ENCODE data around the gene KCNN2.

KCNN2 gene

DNA sequence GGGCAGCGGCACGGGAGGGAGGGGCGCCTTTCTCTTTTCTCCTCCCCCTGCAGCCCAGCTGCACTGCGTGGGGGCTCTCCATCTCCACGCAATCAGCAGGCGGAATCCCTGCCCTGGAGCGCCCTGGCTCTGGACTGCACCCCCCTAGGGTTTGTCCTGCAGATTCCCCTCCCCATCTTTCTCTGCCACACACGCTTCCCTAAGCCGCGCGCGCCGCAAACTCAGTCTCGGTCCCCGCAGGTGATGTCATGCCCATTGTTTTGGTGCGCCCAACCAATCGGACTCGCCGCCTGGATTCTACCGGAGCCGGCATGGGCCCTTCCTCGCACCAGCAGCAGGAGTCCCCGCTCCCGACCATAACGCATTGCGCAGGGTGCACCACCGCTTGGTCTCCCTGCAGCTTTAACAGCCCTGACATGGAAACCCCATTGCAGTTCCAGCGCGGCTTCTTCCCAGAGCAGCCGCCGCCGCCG is at the start of gene KCNN2:
Gene KCNN2, plus strand, starts transcription at position 347 of the 473 bp plus-strand sequence. Its CDS starts 70 bp downstream, at position 417.
- no peak for DNase-seq (ENCODE audit: low read depth)

DNA sequence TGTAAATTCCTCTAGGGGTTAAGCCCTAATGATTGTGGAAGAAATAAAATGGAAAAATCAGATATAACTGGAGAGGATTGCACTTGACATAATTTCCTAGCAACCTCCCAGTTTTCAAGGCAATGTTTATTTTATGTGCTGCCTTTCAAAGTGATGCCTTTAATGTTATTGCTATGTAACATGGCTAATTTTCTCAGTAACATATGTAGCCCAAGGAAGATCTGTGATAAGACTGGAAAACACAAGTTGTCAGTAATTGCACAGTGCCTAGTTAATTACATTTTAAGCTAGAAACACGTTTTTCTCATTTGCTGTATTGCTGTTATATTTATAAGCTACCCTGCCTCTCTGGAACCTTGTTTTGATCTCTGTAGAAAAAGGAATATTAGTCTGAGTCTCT is 49.2 kb upstream of the KCNN2 start:
- DNase-seq (ENCODE audit: low read depth): no peak

DNA sequence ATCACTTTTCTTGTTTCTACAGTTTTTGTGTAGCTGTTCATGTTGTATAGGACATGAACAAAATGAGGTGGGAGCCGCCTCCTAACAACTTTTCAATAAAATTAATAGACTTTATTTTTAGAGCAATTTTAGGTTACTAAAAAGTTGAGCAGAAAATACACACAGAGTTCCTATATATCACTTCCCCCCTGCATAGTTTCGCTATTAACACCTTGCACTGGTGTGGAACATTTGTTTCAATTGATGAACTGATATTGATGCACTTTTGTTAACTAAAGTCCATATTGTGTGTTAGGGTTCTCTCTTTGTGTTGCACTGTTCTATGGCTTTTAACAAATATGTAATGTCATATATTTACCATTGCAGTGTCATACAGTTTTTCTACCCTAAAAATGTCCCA is 47.8 kb upstream of the KCNN2 start:
- no peak for DNase-seq (ENCODE audit: low read depth)

DNA sequence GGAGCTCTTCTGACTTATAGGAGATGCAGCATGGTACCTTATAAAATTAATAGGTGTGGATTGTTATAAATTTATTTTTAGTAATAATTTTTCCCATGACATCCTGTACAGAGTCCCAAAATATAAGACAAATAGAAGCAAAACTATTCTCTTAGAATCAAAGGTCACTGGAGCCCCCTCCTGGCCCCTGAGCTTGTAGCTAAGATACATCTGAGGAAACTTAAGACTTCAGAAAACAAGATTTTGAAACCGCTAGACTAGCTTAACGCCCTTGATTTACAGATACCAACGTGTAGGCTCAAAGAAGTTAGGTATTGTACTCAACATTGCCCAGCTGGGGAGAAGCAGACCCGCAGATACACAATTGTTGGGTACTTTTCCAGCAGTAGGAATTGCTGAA is 45.7 kb upstream of the KCNN2 start:
- DNase-seq (ENCODE audit: low read depth): no peak

DNA sequence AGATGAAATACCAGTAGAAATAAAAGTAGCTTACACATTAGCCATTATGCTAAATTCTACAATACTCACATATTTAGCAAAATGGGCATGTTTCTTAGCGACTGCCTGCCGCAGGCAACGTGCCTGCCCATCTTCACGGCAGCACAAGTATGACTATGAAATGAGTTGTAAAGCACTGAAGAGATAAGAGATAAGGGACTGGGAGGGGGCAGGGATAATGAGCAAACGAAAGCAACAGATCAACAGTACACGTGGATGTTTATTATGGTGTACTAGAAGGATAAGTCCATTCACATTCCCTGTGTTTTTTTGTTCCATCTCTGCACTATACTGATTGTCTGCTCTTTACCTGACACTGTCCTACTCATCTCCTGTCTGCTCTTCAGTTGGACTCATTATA is 44.1 kb upstream of the KCNN2 start:
- no peak for DNase-seq (ENCODE audit: low read depth)

DNA sequence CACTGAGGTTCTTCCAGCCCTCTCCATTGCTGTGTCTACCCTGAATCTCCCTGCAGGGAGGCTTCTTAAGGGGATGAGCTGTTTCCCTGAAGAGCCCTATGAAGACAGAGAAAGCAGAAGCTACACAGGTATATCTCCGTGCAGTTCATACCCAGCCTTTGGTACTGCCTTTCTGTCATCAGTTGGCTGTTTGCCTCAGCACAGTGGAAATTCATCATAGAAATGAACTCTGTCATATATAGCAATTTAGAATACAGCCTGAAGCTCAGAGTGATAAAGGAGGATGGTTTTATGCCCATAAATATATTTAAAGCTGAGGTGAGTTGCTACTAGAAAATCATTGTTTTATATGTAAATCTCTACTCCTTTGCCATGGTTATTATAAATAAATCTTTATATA is 42.6 kb upstream of the KCNN2 start:
- no peak for DNase-seq (ENCODE audit: low read depth)

DNA sequence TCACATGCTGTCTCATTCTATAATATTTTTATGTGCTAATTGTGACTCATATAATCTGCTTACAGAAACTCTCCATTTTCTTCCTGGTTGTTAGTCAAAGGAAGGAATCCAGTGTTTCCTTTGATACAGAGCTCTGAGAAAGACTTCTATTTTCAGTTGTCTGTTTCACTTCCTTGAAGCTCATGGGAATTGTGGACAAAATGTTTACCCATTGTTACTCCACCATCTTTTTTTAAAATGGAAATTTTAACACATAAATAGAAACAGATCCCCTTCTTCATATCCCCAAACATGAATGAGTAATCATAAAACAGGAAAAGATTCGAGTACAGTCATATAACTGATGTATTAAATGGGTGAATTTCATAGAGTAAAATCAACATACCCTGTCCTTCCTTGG is 42.0 kb upstream of the KCNN2 start:
- DNase-seq (ENCODE audit: low read depth): no peak

DNA sequence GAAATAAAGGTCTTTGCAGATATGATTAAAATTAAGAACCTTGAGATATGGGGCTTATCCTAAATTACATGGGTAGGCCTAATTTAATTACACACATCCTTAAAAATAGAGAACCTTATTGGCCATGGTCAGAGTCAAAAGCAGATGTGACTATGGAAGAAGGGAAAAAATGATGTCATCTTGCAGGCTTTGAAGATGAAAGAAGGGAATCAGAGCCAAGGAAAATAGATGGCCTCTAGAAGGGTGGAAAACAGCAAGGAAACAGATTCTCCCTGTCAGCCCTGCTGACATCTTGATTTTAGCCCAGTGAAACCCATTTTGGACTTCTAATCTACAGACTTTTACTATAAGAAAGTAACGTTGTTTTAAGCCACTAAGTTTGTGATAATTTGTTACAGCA is 37.6 kb upstream of the KCNN2 start:
- DNase-seq (ENCODE audit: low read depth): no peak

DNA sequence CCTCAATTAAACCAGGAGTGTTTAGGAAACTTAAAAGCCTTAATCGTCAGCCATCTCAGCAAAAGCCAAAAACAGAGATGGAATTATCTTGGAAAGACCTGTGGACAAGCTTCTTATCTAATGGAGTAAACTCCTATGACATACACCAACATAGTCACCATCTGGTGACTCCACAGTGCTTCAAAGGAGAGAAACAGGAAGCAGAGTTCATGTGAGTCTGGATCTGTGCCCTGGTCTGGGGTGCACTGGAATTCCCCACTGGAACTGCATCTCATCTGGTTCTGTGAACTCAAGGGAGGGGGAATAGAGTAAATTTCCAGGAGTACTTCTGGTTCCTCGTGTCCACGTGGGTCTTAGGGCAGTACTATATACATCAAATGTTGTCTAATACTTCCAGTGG is 36.3 kb upstream of the KCNN2 start:
- no peak for DNase-seq (ENCODE audit: low read depth)

DNA sequence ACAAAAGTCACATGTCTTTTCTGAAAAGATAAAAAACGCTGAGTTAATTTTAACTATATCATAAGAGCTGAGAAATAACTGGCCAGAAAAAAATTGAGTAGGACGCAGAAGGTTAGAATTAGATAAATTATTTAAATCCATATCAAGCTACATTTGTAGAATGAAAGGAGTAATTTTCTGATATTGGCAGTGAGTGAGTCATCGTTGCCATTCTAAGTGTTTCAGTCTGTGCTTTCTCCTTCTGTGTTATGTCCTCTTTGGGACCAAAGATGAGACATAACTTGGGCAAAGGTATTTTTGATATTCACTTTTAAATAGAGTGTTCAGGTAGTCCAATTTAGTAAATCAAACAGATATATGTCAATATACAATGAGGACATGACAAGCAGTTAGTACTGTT is 34.4 kb upstream of the KCNN2 start:
- no peak for DNase-seq (ENCODE audit: low read depth)

DNA sequence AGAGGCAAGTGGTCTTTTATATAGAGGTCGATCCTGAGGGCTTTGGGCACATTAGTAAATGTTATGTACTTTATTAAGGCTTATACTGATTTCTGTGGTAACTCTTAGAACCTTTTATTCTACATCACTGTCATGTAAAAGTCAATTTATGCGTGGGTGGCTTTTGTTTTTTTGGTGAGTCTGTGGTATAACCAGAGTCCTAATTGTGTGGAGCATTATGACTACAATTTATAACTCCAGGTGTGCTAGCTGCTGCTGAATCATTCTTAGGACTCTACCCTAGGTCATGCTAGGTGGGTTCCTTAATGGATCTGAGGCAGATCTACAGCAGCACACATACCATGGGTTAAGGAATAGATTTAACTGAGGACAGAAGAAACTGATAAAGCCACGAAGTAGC is 33.9 kb upstream of the KCNN2 start:
- no peak for DNase-seq (ENCODE audit: low read depth)

DNA sequence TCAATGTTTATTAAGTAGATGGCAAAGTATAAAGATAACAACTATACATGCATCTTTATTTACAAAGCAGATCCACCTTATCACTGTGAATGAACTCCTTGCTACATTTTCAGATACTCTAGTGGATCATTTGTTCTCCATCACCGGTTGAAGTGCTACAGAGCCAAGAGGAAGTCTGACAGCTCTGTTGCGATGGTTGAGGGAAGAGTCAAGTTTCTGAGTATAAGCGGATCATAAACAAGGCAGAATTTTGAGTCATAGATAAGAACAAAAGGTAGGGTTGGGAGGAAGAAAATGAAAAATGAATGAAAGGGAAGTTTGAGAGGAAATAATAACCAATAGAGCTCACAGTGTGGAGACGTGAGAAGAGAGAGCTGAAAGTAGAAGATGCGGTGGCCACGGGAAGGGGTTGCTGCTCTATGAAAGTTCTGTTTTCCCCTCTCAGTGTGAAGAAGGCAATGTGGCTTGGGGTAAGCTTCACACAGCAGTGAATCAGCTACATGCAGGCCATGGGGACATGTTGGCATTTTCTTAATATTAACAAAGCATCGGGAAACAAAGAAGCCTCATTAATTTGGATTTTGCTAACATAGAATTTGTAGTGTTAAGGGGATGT is 30.8 kb upstream of the KCNN2 start:
- no peak for DNase-seq (ENCODE audit: low read depth)

DNA sequence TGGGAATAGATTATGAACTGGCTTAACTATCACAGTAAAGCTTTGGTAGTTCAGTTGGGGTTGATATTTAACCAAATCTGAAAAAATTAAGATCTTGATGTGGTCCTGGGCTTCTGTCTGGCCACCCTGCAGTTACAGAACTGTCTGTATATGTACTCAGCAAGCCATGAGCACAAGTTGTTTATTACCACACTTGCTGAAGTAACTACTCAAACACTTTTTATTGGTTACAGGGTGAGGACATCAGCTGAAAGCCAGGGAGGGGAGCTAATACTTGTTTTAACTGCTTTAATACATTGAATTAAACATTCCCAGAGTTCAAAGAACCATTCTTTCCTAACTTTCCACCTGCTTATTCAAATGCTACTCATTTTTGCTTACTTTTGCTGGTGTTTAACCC is 29.4 kb upstream of the KCNN2 start:
- no peak for DNase-seq (ENCODE audit: low read depth)

DNA sequence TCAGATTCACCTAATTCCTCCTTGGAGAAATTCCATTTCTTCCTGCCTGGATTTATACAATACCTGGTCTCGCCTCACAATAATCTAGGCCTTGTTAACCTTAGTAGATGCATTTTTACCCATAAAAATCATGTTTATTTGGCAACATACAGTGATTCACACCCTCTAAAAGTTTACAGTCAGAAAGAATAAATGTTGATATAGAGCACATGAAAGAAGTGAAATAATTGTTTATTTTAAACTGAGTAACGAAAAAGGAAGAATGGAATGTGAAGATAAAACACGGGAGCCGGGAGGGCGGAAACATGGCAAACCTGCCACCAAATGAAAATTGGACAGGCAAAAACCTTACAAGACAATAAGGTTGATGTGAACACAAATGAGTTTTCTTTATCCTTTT is 28.9 kb upstream of the KCNN2 start:
- no peak for DNase-seq (ENCODE audit: low read depth)

DNA sequence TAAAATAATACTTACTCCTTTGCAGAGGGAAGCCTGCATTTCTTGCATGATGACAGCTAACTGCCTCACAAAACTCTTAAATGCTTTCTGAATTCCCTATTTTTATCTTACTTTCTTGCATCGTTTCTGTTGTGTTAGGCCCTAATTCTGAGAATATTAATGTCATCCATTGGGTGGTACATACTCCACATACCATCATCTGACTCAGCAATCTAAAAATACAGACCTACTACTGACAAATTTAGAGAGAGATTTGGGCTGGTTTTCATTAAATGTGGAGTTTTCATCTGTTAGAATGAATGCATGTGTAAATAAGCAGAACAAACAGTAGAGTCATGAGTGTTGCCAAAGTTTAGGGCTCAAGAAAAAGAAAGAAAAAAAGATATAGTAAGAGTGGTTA is 26.5 kb upstream of the KCNN2 start:
- no peak for DNase-seq (ENCODE audit: low read depth)

DNA sequence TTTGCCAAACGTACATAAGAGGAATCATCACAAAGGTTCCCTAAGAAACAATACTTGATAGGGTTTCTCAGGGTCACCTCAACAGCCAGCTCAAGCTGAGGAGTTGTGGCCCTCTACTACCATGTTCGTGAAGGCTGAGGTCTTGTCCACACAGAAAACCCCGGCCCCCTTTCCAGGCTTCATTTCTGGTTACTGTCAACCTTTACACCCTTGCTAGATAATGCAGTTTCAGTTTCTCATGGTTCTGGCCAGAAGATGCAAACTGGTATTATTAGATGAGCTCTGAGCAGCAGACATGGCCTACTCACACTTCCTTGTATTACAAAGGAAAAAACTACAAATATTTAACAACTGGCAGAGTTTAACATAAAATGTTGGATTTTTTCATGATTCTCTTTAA is 22.8 kb upstream of the KCNN2 start:
- DNase-seq (ENCODE audit: low read depth): no peak

DNA sequence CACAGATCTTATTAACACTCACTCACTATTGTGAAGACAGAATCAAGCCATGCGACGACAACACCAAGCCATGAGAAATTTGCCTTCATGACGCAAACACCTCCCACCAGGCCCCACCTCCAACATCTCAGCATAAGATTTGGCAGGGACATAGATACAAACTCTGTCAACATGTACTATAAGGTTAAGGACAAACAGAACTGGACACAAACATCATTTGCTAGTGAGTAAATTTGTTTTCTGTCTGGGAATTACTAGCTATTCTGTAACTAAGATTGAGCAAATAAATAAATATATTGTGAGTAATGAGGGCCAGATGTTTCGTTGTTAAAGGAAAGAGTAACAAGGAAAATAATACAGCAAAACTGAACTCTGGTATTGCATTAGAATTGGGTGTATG is 15.7 kb upstream of the KCNN2 start:
- DNase-seq (ENCODE audit: low read depth): no peak

DNA sequence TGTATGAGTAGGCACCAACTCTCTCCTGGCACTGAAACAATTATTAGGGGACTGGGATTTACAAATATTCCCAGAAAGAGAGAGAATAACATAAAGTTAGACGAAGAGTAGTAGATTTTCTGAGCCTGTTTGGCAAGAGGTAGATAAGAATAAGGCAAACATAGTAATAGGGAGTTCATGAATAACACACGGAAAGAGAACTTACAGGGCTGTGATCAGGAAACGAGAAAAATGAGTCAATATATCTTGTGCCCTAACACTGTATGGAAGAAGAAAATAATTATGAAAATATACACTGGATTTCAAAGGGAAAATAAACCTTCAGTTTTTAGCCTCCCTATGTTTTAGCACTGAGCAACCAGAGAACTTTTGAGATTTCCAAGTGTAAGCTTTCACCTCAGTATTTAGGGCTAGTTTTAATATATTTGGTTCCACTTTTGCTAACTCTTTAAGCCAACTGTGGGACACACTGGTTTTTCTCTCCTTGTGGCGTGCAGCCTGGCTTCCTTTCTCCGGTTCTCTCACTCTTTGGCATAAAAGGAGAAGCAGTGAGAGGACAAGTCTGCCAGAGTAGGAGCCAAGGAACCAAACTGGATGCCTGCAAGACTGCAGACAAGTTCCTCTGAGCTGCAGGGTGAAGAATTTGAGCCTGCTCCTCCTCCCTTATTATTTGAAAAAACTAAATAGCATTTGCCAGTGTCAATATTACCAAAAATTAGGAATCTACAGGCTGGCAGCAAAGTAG is 6.6 kb upstream of the KCNN2 start:
- DNase-seq (ENCODE audit: low read depth): no peak

DNA sequence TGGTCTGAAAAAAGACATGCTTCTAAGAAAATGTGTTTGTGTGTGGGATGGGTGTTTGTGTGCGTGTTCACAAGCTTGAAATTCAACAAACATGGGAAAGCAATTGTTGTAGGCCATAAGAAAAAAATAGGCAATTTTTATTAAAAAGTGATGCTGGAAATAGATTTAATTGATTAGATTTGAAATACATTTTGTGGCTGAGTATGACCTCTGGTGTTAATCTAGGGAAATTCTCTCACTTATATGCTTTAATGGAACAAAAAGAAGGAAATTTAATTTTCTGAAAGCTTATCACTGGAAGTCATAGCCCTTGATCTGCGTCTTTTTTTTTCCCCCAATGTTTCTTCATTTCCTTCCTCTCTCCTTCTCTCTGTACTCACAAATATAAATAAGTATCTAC is 3.5 kb upstream of the KCNN2 start:
- DNase-seq (ENCODE audit: low read depth): no peak

DNA sequence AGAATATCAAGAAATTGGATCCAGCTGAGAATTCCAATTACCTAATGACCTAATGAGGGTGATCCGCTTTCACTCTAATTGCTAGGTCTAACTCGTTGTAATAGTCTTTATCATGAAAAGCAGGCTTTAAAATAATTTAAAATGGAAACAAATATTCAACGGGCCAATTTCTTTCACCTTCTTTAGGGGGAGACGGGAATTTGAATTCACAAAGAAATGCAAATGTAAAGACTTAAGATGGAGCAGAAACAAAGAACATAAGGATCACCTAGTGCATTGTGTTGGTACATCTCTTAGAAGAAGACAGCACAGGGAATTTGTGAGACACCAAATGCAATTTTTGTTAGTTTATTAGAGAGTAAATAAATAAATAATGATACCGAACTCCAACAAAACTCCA is 1.5 kb upstream of the KCNN2 start:
- DNase-seq (ENCODE audit: low read depth): no peak

DNA sequence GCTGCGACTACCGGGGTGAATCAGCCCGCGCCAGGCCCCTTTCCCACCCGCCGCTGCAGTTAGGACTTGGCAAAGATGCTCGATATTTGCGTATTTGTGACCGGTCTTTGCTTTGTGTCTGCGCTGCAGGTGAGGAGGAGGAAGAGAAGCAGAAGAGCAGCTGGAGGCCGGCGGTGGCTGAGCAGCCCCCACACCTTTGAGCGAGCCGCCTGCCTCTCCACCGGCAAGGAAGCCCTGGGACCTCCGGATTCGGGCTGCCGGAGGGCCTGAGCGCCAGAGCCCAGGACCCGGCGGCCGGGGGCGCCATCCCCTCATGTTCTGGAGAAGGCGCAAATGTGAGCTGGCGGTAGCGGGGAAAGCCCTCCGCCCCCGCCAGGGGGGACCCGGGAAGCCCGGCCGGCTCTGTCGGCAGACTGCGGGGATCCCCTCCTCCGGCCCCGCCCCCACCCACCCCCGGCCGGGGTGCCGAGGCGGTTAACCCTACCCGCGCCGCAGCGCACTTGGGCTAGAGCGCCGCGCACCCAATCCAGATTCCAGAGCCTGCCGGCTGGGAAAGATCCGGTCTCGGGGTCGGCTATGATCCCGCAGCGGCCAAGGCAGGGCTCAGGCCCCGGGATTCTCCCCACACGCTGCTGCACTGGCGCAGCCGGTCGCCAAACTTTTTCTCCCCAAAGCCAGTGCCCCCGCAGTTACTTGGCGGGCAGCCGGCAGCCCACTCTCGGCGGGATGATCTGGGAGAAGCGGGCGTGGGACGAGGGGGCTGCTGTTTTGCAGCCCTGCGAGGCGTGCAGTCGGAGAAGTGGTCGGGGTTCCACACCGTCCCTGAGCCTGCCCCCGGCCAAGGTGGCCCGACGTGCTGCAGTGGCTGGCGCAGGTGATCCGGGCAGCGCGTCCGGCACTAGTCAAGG is 800 bp upstream of the KCNN2 start:
- DNase-seq (ENCODE audit: low read depth): no peak

DNA sequence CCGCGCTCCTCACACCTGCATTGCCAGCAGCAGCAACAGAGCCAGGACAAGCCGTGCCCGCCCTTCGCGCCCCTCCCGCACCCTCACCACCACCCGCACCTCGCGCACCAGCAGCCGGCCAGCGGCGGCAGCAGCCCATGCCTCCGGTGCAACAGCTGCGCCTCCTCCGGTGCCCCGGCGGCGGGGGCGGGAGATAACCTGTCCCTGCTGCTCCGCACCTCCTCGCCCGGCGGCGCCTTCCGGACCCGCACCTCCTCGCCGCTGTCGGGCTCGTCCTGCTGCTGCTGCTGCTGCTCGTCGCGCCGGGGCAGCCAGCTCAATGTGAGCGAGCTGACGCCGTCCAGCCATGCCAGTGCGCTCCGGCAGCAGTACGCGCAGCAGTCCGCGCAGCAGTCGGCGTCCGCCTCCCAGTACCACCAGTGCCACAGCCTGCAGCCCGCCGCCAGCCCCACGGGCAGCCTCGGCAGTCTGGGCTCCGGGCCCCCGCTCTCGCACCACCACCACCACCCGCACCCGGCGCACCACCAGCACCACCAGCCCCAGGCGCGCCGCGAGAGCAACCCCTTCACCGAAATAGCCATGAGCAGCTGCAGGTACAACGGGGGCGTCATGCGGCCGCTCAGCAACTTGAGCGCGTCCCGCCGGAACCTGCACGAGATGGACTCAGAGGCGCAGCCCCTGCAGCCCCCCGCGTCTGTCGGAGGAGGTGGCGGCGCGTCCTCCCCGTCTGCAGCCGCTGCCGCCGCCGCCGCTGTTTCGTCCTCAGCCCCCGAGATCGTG is 517 bp downstream of the KCNN2 start:
- no peak for DNase-seq (ENCODE audit: low read depth)

Measured in HS-5 (cell line).